Glomerular endothelial cell (primary cell): ENCODE measurements around the gene AGPAT4. TPM values are rescaled to one million over a fixed set of nuclear protein-coding genes. Genes with fewer than 3 reads are reported as not detected.

Experiments used
- DNase-seq: peaks from one replicate; pipeline ENCODE4 v3.0.0-alpha.2; 2011; ENCODE audit warnings: low read depth, low spot score; ENCODE audit errors: extremely low read depth
- total RNA-seq: library from RNA; depleted of rRNA; stranded (reverse); fragments of >200 nt; gene quantifications from 2 replicates; pipeline ENCODE4 v1.2.3, GENCODE V29; 2015

AGPAT4 gene
- total RNA-seq, 1 donor from 2014 or later: 15.8 TPM

DNA sequence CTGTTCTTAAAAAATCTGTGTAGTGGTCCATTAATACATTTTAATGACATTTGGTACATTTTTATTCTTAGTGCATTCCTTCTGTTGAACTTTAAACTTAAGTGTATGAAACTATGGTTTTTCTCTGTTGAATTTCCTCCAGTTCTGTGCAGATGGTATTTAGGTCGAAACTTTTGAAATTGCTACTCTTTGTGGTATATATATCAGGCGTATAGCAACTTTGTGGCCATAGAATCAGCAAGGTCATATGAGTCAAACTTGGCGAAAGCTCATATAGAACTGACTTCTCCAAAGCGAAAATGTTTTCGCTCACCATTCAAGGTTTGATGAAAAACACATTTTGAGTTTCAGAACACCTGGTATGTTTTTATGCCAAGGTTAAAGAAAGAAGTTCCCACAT lies 188.6 kb downstream of the AGPAT4 start:
- DNase-seq: no peak

- DNase-seq: no peak
Observed at GRCh38 chr6:161082215-161082614, 191.6 kb downstream of the AGPAT4 start.

DNA sequence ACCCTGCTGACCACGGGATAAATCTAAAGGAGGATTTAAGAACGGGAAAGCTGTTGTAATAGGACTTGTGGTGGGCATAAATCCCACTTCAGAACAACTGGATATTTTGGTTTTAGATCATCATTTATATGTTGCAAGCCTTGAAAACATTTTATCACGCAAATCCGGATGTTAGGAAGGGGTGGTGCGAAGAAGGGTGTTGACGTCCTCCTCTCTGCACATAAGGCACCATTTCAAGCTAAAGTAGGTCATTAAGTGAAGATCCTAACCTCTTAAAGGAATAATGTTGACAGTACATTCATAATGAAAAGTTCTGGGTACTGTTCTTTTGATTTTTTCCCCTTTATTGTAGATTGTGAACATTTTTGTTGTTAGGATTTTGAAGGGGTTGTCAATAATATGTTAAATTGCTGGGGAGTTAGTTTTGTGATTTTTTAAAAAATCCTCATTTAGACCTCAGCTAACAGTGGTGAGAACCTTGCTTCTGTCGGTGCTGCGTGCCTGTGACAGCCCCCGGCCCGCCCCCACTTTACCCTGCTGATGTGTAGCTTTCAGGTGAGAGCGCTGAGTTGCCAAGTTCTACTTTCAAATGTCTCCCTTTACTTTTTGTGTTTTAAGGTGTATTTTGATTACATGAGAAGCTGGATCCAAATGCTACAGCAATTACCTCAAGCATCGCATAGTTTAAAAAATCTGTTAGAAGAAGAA lies 193.4 kb downstream of the AGPAT4 start:
- DNase-seq: no peak
